Embryonic facial prominence (tissue), 1 donor: ENCODE data around the gene RAC2.
"Not testable (repeated sequence)": the region's sequence is repeated elsewhere in the genome, so short reads cannot be mapped to it uniquely, and the experiment has no call there.

Experiments used
- DNase-seq: peaks from one replicate; pipeline ENCODE4 v3.0.0-alpha.2; 2016; ENCODE audit errors: extremely low spot score

Gene RAC2

GRCh38 chr22:37234736-37235711 is 9.0 kb downstream of the RAC2 start:
- DNase-seq = no peak

DNA sequence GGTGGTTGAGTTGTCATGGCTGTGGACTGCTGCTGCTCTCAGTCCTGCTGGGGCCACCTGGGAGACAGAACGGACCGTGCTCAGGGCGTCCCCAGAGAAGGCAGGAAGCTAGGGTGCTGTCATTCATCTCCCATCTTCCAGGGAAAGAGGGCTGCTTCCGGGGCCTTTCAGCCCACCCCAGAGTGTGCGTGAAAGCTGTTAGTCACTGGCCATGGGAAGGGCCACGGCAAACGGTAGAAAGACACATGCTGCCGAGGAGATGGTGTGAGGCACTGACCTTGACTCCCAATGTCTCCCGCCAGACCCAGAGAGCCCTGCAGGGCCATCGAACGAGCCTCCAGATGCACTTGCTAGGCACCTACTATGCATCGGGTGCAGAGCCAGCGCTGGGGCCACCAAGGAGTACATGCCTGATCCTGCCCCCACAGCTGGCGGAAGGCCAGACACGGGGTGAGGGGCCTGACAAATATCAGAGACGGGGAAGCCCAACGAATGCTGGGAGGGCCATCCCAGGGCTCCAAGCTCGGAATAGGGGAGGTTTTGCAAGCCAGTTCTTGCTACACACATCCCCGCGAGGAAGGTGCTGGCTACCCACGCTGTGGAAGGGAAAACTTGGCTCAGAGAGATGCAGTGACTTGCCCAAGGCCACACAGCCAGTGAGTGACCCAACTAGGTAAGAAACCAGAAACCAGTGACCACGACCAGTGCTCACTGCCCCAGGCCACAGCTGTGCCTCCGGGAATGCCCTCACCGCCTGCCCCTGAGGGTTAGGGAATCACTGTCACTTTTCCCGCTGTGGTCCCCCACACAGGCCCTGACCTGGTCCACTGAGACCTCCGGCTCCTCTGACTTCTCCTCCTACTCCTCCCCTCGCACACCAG is 10.1 kb downstream of the RAC2 start:
- no peak for DNase-seq

GRCh38 chr22:37233371-37233750 is 10.7 kb downstream of the RAC2 start:
- not testable (repeated sequence) for DNase-seq

DNA sequence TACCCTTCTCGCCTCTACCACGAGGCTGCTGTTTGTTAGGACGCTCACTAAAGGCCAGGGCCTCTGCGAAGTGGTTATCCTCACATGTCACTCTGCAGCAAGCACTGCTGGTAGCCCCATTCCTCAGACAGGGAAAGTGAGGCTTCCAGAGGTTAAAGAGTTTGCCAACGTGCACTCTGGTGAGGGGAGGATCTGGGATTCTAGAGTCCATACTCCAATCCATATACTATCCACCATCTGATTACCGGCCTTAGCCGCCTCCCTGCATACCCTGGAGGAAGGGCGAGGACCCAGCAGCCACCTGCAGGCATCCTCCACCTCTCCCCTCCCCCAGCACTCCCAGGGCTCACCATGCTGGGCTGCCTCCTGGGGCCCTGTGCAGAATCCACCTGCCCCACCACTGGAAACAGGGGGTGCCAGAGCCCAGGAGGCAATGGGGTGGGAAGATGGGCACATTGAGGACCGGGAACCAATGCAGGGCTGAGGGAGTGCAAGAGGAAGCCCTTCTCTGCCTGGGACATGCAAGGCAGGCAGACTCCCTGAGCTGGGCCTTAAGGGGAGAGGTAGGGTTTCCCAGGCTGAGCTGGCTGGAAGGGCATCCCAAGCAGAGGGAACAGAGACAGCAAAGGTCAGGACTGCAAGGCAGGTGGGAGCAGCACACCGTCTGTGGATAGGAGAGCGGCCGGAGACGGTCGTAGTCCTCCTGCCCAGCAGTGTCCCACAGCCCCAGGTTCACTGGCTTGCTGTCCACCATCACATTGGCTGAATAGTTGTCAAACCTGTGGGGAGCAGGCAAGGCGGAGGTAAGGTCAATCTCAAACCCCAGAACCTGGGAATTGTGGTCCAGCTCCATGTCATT is 11.7 kb downstream of the RAC2 start:
- no peak for DNase-seq

GRCh38 chr22:37231406-37232139 is 12.5 kb downstream of the RAC2 start:
- no peak for DNase-seq

DNA sequence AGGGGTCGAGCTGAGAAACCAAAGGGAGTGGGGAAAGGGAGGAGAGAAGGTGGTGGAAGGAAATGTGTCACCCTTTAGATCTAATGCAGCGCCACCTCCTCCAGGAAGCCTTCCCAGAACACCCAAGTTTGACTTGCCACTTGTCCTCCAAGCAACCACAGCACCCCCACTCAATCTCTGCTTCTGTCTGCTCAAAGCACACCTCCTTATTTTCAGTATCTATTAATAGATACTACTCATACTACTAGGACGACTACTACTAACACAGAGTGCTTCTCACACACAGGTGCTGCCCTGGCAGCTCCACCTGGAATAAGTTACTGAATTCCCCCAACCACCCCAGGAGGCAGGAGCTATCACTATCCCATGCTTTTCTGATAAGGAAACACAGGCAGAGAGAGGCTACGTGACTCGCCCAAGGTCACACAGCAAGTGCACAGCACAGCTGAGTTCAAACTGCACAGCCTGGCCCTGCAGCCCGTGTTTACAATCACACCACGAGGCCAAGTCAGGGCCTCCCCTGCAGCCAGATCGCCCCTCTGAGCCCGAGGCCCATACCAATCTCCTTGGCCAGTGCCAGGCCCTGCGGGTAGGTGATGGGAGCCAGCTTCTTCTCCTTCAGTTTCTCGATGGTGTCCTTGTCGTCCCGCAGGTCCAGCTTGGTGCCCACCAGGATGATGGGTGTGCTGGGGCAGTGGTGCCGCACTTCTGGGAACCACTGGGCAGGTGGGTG is 13.2 kb downstream of the RAC2 start:
- no peak for DNase-seq

DNA sequence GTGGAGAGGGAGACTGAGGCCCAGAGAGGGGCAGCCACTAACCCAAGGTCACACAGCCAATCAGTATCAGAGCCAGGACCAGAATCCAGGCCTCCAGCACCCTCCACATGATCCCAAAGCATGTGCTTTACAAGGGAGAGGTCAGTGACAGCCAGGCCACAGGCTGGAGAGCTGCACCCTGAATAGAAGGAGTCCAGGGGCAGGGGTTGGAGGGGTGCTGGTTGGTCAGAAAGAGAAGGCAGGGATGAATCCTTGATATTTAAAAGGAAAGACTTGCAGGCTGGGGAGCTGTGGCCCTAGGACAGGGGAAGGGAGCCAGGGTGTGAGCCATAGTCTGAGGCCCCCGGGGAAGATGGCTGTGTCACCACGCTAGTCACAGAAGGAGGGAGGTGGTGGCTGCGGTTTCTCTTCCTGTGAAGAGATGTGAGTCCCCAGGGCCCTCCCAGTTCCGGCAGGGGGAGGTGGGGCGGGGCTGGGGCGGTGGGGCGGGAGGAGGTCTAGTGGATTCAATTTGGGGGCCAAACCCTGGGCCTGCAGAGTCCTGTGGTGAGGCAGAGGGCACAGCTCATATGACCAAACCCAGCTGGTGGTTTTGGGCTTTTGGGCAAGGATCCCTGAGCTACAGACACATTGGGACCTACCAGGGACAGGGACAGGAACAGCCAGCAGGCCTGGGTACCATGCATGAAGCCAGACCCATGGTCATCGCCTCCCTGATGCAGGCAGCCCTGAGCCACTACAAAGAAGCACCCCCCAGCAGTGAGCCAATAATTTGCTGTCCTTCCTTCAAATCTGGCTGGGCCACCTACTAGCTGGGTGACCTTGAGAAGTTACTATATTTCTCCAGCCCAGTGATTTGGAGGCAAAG is 14.0 kb downstream of the RAC2 start:
- no peak for DNase-seq

DNA sequence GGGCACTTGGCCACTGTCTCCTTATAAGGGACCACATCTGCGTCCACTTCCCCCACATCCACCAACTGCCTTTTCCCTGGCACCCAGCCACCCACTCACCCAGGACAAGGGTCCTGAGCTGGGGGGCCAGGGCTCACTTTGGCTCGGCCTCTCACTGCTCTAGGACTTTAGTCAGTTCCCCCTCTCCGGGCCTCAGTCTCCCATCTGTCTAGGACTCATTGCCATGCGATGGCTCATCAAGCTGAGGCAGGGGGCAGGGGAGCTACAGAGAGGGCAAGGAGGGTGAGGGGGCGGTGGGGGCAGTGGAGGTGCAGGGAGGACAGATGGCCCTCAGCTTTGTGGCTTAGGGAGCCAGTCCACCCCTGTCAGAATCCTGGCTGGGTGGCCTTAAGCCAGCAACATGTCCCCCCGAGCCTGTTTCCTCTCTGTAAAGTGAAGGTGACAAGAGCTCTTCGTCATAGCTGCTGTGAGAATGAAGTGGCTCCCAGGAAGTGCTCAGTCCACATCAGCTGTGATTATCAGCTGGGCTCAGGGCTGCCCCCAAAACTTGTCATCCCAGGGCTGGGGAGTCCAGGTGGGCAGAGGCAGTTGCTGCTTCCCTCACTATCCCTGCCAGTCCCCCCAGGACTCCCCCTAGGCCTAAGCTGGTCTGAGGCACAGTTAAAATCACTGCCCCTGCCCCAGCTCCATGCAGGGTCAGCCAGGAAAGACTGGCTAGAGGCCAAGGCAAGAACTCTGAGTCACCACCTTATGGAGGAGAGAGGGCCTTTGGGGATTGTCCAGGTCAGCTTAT is 14.9 kb downstream of the RAC2 start:
- no peak for DNase-seq

DNA sequence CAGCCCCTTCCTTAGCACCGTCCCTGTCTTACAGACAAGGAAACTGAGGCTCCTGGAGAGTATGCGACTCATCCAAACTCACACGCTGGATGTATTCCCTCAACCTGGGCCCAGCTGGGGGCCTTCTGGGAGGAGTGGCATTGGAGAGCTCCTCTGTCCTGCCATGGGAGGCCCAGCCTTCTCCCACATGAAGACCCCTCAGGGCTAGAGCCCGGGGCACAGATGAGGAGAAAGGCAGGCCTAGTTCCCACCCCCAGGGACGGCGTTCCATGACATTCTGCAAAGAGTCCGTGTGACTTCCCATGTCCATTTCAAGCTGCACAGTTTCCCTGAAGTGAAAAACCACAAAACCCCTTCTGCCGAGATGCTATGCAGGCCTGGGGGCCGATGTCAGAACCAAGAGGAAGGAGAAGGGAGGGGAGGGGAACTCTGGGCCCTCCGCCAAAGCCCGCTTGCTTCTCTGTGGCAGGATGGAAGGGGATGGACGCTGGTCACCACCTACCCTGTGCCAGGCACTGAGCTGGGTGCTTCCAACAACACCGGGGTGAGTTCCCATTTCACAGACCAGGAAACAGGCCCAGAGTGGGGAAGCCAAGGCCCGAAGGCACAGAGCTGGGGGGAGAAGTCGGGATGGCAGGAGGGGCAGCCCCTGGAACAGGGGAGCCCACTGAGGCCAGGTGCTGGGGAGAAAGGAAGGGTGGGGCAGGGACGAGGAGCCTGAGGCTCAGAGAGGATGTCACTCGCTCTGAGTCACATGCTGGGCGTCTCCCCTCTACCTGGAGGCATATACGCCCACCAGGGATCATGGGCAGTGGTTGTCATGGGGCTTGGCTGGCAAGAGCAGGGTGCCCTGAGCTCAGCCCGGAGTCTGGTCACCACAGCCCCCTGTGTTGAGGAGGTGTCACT is 15.7 kb downstream of the RAC2 start:
- no peak for DNase-seq

DNA sequence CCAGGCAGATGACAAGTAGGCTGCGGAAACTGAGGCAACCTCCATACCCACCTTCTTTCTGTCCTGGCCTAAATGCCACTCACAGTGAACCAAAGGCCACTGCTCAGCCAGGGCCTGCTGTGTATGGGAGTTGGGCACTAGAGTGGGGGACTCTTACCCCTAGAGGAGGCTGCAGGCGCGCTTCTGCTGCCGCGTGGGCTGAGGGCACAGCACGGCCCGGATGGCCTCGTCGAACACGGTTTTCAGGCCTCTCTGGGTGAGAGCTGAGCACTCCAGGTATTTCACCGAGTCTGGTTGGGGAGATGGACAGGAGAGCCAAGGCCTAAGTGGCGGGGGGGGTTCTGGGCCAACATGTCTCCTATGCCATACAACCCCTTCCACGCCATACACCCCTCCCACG is 17.6 kb downstream of the RAC2 start:
- no peak for DNase-seq

DNA sequence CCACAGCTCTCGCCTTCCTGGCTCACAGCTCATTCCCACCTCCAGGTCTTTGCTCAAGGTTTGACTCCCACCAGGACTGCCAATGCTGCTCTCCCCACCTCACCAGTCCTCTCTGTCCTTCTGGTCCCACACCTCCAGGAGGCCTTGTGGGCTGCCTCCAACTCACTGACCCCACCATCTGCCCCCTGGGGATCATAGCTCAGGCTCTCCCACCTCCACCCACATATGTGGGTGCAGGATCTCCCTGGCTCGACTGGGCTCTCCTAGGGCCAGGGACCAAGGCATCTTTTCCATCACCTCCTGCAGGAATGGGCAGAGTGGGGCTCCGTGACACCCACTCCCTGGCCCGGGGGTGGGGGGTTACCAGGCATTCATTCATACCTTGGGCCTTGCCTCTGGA is 18.0 kb downstream of the RAC2 start:
- no peak for DNase-seq

- DNase-seq = no peak
These were observed 18.6 kb downstream of the RAC2 start for GRCh38 chr22:37225481-37225880.

- DNase-seq = no peak
These were observed 19.2 kb downstream of the RAC2 start for GRCh38 chr22:37224757-37225420.

DNA sequence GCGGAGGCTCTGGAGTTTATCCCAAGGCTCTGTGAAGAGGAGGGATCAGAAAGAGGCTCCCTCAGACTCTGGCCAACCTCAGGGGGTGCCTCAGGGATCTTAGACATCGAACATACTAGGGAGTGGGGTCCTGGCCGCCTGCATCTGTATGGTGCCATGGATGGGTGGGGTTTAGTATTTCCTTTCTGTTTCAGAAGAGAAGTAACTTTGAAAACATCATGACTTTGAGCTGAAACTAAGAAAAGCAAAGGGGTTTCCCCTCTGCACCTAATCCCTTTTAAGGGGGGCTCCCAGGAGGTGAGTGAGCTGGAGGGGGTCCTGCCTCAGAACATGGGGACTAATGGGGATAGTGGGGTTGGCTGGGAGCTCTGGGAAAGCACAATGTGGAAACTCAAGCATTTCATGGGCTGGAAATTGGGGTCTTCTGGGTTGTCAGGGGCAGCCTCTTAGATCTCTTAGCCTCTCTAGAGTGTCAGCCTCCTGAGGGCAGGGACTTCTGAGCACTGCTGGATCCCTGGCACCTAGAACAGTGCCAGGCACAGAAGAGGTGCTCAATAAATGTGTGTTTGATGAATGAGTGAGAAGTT is 20.0 kb downstream of the RAC2 start:
- DNase-seq = no peak

- no peak for DNase-seq
These were observed 21.6 kb downstream of the RAC2 start for GRCh38 chr22:37222440-37222971.
